HG03354 (cell line): ENCODE results near the gene BBOX1.

ENCODE experiments used
- ATAC-seq: cut with Tn5 transposase; IDR thresholded peaks from one replicate; pipeline ENCODE4 v1.9.1; 2021; ENCODE audit warnings: mild to moderate bottlenecking; ENCODE audit not compliant: unreplicated experiment, poor library complexity, severe bottlenecking

BBOX1 gene

DNA sequence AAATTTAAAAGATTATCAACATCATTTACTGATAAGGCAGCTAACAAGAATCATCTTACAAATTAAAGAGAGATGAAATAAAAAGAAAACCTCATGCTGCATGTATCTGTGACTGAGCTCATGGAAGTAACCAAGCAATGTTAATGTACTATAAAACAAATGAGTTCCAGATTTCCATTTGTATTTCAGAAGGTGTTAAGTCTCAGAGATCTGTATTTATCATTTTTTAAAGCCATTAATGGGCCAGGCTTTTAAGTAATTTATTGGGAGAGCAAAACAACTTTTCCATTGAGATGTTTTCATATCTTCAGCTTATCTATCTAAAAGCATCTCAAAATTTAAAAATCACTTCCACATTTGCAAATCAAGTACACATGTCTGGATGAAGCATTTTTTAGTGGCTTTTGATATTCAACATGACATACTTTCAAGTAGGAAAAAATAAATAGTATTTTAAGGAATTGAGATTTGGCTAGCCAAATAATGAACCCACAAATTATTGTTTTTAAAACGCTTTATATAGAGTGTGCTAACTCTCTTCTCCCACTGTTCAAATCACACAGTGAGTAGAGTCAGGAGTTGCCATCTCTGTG, 17.9 kb upstream of the BBOX1 start:
- no peak for ATAC-seq

DNA sequence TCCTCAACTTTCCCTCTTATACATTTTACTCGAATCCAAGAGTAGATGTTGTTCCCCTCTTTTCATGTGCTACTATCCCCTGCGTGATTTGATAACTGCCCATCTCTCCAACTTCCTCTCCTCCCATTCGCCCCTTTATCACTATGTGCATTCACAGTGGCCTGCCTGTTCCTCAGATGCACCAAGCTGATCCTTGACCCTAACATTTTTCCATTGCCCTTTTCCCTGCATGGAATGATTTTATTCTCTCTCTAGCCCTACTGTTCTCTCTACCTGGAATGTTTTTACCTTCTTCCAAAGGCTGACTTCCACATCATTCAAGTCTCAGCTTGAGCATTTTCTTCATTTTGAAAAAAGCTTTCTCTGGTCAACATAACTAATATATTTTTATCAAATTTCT, 15.8 kb upstream of the BBOX1 start:
- no peak for ATAC-seq

DNA sequence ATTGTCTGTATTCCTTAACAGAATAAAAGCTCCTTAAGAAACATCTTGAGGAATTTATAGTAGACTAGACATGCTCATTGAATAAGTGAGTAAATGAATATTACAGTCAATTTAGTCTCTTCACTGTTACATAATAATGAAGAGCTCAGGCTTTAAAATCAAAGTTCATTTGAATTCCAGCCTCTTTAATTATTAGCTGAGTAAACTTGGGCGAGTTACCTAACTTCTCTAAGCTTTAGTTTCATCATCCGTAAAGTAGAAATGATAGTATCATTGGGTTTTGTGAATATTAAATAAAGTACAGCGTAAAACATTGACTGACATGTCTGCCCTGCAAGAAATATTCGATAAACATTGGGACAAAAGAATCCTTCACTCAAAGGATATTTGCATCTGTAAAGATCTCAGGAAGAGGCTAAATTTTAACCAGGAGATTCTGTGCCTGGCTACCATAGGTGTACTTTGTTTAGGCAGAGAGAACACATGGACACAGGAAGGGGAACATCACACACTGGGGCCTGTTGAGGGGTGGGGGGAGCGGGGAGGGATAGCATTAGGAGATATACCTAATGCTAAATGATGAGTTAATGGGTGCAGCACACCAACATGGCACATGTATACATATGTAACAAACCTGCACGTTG, 15.2 kb upstream of the BBOX1 start:
- no peak for ATAC-seq

DNA sequence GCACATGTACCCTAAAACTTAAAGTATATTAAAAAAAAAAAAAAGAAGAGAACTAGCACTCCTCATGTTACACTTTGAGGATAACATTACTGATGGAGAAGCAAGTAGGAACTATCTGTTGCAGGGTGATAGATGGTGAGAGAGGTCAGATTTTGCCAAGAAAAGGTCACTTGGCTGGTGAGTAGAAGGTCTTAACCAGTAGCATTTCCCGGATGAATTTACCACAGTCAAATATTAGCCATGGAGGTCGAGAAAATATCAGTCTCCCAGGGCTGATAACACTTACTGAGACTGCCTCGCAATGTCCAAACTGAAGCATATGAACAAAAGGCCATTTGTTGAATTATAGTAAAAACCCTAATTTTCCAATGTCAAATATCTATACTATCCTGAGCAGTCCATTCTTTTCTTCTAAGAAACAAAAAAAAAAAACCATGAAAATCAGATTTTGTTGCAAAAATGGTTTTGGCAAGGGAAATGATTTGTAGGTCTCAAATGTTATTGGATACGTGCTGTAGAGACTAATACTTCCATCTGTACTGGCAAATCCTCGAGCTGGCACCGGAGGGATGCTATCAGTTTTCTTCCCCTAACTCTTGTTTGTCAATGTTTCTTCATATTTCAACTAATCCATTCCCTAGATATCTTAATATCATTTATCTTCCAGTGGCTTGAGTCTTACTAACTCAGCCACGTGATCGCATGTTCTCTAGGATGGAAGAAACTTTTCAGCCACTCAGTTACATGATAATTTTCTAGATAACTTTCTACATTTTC, 14.5 kb upstream of the BBOX1 start:
- ATAC-seq = no peak

DNA sequence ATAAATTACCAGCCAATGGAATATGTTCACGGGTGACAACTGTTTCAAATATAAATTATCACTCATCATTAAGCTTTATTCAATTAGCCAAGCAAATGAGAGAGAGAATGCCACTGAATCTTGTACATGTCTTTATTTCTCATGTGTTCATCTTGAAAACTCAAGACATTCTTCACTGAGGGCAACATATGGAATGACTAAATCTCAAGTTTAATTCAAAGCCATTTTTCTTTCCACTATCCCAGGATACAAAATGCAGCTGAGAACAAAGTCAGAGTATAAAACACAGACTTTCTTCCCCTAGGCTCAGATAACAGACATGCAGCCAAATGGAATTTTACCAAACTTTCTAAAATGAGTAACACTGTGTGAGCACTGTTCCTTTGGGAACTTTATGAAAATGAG, 12.1 kb upstream of the BBOX1 start:
- no peak for ATAC-seq

DNA sequence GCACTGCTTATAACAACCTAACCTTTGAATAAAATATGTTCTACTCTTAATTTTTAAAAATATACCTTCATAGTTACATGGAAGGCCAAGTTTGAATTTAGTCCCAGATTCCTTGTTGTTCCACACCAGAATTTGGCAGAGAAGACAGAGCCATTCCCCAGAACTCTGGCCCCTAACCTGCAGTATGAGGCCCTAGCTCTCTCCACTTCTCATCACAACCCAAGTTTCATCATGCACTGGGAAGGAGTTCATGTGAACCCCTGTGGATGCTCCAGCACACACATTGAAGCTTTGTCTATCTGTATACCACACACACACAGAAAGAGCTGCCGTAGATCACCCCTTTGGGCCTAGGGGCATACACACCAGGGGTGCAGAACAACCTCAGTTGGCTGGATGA, 10.6 kb upstream of the BBOX1 start:
- ATAC-seq = no peak

DNA sequence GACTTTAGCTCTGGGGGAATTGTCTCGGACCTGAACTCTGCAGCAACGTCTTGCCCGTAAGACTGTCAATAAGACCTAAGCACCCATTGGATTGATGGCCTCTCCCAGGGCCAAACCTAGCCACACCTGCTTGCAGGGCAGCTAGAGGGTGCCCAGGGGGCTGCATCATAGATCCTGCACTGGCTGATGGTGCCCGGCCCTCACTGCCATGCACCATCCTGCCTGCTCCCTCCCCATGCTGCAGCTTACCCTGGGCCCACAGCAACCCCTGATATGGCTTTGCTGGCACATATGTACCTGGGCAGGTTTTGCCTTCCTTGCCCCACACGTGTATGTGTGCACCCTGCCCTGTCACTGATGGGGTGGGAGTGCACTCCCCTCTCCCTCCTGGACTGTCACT, 8.9 kb upstream of the BBOX1 start:
- no peak for ATAC-seq

DNA sequence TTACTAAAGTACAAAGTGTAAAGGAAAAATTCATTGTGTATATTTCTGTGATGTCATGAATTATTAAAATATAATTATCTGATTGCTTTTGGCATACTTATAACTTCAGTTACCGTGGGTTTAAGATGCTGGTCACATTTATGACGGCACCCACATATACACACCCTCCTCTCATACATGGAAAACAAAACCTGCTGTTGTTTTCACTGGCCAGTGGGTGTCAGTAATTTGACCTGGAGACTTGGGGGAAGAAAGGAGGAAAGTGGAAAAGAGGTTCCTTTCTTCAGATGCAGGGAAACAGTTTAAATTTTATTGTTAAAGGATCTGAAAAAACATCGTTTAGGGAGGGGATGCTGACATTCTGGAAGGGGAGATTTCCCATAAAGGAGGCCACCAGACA, 742 bp upstream of the BBOX1 start:
- ATAC-seq = no peak

DNA sequence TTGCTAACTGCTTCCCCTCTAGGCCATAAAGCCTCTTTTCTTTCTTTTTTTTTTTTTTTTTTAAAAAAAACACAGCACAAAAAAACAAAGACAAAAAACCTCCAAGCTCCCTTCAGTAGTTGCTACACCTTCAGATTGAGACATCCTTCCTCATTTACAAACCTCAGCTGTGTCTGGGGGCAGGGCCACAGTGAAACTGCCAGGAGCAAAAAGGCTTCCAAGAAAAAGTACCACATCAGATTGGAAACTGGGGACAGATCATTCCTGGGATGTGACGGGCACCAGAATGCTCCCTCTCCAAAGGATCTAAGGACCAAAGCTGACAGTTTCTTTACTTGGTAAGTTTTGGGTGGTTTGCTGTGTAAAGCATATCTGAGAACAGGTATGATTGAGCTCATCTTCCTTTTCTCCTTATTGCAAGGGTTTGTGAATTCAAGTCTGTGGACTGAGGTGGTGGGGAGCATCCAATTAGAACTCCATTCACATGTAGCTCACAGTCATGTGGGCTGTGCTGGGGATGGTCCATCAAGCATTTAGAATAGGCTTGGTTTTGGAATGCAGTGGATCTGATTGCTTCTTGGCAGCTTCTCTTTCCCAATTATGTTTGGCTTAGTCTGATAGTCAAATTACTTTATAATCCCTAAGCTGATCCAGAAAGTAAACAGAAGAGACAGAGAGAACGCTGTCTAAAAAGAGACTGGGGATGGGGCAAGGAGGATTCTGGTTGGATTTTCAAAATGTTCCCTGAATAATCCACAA, 705 bp downstream of the BBOX1 start:
- no peak for ATAC-seq

DNA sequence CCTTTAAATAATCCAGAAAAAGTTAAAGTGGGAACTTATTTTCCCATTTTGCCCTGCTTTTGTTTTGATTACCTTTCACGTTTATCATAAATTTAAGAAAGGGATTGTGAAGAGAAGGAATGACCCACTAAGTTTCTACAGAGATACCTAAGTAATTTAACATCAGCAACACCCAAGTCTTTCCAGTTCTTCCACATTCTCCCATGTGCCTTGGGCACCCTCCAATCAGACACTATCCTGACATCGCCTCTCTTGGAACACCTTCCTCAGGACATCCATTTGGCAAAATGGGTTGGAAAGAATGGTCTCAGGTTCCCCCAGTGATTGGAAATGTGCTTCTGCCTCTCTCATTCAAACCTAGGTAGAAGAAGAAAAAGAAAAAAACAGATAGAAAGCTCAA, 6.3 kb downstream of the BBOX1 start:
- no peak for ATAC-seq

DNA sequence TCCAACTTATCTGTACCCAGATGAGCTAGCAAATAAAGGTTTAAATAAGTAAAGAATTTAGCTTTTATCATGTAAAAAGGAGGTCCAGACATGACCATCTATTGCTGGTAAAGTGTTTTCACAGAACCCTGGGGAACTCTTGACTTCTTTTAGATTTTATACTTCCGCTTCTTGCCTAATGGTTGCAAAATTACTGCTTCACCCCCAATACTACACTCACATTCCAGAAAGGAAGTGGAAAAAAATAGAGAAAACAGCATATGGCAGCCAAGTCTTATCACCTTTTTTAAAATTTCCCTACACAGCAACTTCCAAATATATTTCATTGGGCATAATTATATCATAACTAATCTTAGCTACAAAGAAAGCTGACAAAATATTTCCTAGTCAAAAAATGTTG, 12.1 kb downstream of the BBOX1 start:
- no peak for ATAC-seq

DNA sequence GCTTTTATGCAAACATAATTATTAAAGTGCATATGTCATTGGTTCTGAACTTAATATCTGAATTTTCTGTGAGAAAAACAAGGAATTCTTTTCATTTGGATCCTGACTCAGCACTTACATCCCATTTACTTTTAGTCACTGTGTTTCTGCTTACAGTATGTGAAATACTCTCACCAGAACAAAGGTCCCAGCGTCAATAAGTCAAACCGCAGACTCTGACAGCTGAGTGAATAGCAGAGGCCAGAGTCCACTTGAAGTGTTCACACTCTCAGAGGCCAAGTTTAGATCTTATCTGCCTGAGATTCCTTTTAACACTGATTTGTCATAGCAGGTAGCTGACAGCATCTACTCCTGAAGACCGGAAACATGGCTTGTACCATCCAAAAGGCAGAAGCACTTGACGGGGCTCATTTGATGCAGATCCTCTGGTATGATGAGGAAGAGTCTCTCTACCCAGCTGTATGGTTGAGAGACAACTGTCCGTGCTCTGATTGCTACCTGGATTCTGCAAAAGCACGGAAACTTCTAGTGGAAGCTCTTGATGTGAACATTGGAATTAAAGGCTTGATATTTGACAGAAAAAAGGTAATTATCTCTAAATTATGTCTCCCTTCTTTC, 14.6 kb downstream of the BBOX1 start:
- ATAC-seq = no peak

DNA sequence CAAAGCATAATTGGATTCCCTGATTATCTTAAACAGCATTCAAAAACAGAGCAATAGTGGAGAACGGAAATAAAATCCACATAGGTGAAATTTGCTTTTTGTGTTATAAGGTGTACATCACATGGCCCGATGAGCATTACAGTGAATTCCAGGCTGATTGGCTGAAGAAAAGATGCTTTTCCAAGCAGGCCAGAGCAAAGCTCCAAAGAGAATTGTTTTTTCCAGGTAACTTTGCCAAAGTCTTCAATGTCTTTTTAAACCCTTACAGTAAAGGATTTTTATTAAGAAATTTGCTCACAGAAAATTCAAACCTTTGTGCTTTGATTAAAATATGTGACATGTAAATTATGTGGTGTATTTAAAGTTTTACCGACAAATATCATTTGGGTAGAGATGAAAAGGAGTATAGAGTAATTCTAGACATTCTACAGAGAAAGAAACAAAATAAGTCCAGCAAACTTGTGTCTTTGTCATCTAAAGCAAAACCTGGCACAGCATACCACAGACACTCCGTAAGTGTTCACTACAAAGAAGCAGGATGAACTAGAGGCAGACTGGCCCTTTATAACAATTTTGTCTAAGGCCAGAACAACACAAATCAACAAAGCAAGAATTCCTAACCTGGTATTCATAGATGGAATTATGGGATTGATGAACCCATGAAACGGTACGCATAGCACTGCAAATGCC, 16.6 kb downstream of the BBOX1 start:
- no peak for ATAC-seq

DNA sequence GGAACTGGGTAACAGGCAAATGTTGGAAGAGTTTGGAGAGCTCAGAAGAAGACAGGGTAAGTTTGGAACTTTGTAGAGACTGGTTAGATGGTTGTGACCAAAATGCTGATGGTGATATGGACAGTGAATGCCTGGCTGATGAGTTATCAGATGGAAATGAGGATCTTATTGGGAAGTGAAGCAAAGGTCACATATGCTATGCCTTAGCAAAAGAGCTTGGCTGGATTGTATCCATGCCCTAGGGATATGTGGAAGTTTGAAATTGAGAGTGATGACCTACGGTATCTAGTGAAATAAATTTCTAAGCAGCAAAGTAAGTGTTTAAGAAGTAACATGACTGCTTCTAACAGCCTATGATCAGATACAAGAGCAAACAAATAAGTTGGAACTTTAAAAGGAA, 17.8 kb downstream of the BBOX1 start:
- no peak for ATAC-seq

DNA sequence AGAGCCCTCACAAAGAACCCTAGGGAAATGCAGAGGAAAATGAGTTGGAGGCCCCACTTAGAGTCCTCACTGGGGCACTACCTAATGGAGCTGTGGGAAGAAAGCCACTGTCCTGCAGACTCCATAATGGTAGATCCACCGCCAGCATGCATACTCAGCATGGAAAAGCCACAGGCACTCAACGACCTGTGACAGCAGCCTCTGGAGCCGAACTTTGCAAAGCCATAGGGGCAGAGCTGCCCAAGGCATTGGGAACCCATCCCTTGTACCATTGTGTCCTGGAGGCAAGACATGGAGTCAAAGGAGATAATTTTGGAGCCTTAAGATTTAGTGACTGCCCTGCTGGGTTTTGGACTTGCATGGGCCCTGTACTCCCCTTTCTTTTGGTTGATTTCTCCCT, 18.8 kb downstream of the BBOX1 start:
- ATAC-seq = no peak

DNA sequence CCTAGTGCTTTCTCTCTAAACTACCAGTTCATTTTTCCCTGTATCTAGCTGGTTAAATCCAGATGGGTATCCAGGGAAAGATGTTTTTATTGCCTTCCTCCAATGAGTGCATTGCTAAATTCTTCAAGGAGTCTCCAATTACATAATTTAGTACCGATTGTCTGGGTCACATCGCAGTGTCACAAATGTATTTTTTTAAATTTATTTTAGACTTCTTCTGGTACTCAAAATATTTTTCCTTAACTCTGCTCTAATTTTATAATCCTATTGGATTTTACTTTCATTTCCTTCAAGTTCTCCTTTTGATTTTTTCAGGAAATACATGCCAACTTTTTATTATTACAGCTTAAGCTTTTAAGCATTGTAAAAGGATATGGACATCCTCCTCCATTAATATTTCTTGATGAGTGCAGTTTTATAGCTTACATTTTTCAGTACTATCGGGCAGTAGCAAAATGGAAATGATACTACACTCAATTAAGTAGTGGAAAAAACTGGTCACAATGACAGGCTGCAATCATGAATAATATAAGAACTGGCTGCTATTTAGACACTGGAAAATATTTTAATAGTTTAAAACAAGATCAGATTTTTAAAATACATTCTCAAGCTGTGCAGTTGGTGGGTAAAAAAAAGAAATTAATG, 20.3 kb downstream of the BBOX1 start:
- ATAC-seq = no peak

DNA sequence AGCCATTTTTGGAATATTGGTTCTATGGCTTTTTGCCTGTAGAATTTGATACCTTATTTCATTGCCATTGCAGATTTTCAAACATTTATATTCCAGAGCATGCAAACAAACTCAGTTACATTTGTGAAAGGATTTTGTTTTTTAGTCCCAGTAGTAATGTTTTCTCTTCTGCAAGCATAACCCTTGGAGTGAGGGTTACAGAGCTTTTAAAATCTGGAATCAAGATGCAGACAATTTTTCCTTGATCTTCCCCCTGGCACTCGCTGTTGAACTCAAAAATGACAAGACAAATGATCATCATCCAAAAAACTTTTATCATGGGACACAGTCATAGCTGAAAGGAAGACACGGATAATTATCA, 20.8 kb downstream of the BBOX1 start:
- no peak for ATAC-seq

DNA sequence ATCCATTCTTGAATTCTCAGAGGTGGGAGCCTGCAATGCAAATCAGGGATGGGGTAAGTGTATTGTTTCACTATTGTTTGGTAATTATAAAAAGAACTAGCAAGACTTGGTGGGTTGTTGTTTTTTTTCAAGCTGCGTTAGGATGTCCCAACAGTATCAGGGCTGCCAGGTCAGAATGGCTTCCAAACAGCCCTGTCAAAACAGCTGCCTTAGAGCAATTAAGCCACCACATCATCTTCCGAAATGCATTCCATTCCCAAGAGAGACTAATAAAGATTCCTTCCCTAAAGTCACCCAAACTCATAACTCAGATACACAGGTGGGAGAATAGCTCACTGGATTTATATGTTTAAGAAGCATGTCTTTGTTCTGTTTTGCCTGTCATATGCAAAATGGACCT, 23.5 kb downstream of the BBOX1 start:
- ATAC-seq = no peak

DNA sequence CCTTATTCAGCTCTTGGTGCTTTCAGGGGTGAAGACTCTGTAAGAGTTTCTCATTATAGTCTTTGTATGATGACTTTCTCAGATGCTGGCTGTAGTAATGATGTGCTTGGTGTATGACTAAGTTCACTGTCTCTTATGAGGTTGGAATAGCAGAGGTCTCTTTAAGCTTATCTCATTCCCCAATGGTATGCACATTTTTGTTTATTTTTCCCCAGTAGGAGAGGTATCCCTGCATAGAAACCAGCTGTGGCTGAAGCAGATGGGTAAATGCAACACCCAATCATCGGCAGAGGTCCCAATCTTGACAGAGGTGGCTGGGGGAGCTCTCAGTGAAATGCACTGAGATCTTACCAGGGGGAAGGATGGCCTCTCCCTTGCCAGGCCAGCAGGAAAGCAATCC, 34.6 kb downstream of the BBOX1 start:
- ATAC-seq = no peak
